ENCODE data around the gene MYO5B. TPM values are rescaled to one million over a fixed set of nuclear protein-coding genes. Genes with fewer than 3 reads are reported as not detected.

The MYO5B gene
- polyA plus RNA-seq, 1 donor (not counting 4 experiments of a cell fraction or from before 2014, with no cell fraction given): 6.8 TPM

DNA sequence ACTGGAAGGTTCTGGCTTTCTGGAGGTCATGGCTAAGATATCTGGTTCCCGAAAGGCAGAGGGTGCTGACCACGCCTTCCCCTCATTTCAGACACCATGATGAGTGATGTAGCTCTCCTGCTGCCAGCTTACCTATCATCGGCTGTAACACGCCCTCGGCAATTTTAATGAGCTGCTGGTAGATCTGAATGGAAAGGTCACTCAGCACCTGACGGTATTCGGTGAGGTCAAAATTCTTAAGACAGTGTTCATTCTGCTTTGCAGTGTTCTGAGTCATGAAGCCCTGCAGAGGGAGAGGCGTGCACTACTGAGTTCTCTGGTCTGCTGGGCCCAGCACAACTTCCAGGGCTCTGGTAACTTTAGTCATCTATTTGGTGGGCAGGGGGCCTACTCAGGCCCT lies 355.9 kb downstream of the MYO5B start:
- DNase-seq (ENCODE audit: low read depth, low spot score): peak; percentile 35
- Histone ChIP-seq H3K4me1 (ENCODE audit: control insufficient read depth, extremely low read depth, insufficient read depth, low read length) (peaks cover 19% of the 10 kb centered on the region), H3K9me1 (ENCODE audit: control insufficient read depth, extremely low read depth, insufficient read depth, low read length) (no peaks in the 10 kb centered on the region), H3K27me3 (ENCODE audit: control insufficient read depth, extremely low read depth, insufficient read depth, low read length) (no peaks in the 10 kb centered on the region), H3K4me2 (ENCODE audit: control insufficient read depth, extremely low read depth, insufficient read depth, low read depth, low read length) (no peak overlapping the region), H3K9ac (ENCODE audit: control insufficient read depth, extremely low read depth, insufficient read depth, low read length) (no peak overlapping the region), H3K36me3 (ENCODE audit: control insufficient read depth in 2 of 2, extremely low read depth in 1 of 2, insufficient read depth in 2 of 2, low read length in 2 of 2) (peaks cover 4 to 5% of the 10 kb centered on the region in 2 experiments), H3K4me3 (ENCODE audit: control insufficient read depth in 2 of 3, extremely low read depth in 1 of 3, insufficient read depth in 2 of 3, low read depth in 1 of 3, low read length in 3 of 3) (no peak overlapping the region), H3K27ac (ENCODE audit: control insufficient read depth, insufficient read depth, low read length) (no peak overlapping the region), H3K9me3 (ENCODE audit: control insufficient read depth, low read depth, low read length) (no peaks in the 10 kb centered on the region), H4K20me1 (ENCODE audit: control insufficient read depth, extremely low read depth, insufficient read depth, low read length) (no peaks in the 10 kb centered on the region), H2AFZ (ENCODE audit: control insufficient read depth, low read length) (no peak overlapping the region), H3K79me2 (ENCODE audit: control insufficient read depth, insufficient read depth, low read length) (no peaks in the 10 kb centered on the region)
- dilution Hi-C loops (cut with MboI; ENCODE audit: extremely low pct_ligation_motif_present, low sequenced_read_pairs): no loop called here
- TF ChIP-seq, protein P1, sequence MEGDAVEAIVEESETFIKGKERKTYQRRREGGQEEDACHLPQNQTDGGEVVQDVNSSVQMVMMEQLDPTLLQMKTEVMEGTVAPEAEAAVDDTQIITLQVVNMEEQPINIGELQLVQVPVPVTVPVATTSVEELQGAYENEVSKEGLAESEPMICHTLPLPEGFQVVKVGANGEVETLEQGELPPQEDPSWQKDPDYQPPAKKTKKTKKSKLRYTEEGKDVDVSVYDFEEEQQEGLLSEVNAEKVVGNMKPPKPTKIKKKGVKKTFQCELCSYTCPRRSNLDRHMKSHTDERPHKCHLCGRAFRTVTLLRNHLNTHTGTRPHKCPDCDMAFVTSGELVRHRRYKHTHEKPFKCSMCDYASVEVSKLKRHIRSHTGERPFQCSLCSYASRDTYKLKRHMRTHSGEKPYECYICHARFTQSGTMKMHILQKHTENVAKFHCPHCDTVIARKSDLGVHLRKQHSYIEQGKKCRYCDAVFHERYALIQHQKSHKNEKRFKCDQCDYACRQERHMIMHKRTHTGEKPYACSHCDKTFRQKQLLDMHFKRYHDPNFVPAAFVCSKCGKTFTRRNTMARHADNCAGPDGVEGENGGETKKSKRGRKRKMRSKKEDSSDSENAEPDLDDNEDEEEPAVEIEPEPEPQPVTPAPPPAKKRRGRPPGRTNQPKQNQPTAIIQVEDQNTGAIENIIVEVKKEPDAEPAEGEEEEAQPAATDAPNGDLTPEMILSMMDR (optimal IDR thresholded peaks at IDR 0.05 in 1 of 3, IDR thresholded peaks at IDR 0.05 in 1 of 3, conservative IDR thresholded peaks at IDR 0.05 in 1 of 3; ENCODE audit: extremely low read depth in 1 of 3, insufficient read depth in 2 of 3, low read length in 3 of 3): no peak
- no peak for TF ChIP-seq EZH2 (IDR thresholded peaks at IDR 0.05; ENCODE audit: low read length)
- FAIRE-seq: no peak

DNA sequence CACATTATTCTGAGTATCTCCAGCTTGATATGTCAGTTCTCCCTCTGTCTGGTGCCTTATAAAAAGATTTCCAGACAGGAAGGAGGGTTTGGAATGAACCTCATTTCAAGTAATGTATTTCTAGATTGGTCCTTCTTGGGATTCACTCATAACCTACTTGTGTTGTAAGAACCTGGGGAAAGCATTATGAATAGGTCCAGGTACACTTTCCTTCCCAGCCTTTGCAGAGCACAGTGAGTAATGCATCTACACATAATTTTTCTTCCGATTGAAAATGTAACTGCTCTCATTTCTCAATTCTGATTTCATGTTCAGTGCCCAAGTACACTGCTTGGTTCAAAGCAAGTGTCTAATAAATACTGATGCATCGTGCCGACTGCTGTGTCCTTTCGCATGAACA lies 356.6 kb downstream of the MYO5B start:
- Histone ChIP-seq H3K4me1 (ENCODE audit: control insufficient read depth, extremely low read depth, insufficient read depth, low read length) (peaks cover 19% of the 10 kb centered on the region), H4K20me1 (ENCODE audit: control insufficient read depth, extremely low read depth, insufficient read depth, low read length) (no peaks in the 10 kb centered on the region), H3K36me3 (ENCODE audit: control insufficient read depth in 2 of 2, extremely low read depth in 1 of 2, insufficient read depth in 2 of 2, low read length in 2 of 2) (peaks cover 4 to 5% of the 10 kb centered on the region in 2 experiments), H3K4me2 (ENCODE audit: control insufficient read depth, extremely low read depth, insufficient read depth, low read depth, low read length) (no peak overlapping the region), H3K27ac (ENCODE audit: control insufficient read depth, insufficient read depth, low read length) (no peak overlapping the region), H3K9me3 (ENCODE audit: control insufficient read depth, low read depth, low read length) (no peaks in the 10 kb centered on the region), H3K79me2 (ENCODE audit: control insufficient read depth, insufficient read depth, low read length) (no peaks in the 10 kb centered on the region), H2AFZ (ENCODE audit: control insufficient read depth, low read length) (no peak overlapping the region), H3K9me1 (ENCODE audit: control insufficient read depth, extremely low read depth, insufficient read depth, low read length) (no peaks in the 10 kb centered on the region), H3K27me3 (ENCODE audit: control insufficient read depth, extremely low read depth, insufficient read depth, low read length) (no peaks in the 10 kb centered on the region), H3K4me3 (ENCODE audit: control insufficient read depth in 2 of 3, extremely low read depth in 1 of 3, insufficient read depth in 2 of 3, low read depth in 1 of 3, low read length in 3 of 3) (no peak overlapping the region), H3K9ac (ENCODE audit: control insufficient read depth, extremely low read depth, insufficient read depth, low read length) (no peak overlapping the region)
- dilution Hi-C loops (cut with MboI; ENCODE audit: extremely low pct_ligation_motif_present, low sequenced_read_pairs): no loop called here
- no peak for TF ChIP-seq EZH2 (IDR thresholded peaks at IDR 0.05; ENCODE audit: low read length)
- TF ChIP-seq, protein P1 (optimal IDR thresholded peaks at IDR 0.05 in 1 of 3, IDR thresholded peaks at IDR 0.05 in 1 of 3, conservative IDR thresholded peaks at IDR 0.05 in 1 of 3; ENCODE audit: extremely low read depth in 1 of 3, insufficient read depth in 2 of 3, low read length in 3 of 3): no peak
- FAIRE-seq (no peak), DNase-seq (ENCODE audit: low read depth, low spot score) (no peak)

Data from keratinocyte (primary cell).